HEK293T (cell line): ENCODE data around the gene DNAH1.

Experiments used
- CTCF ChIA-PET: fragments of 350-600 bp; formaldehyde crosslinking; extraction: SDS; loops from one replicate; lab custom pipeline; 2021; ENCODE audit warnings: antibody characterized with exemption, inconsistent platforms; lab: Yijun Ruan, JAX
- POLR2A ChIA-PET: fragments of 350-600 bp; formaldehyde crosslinking; extraction: SDS; loops from one replicate; lab custom pipeline; 2020; ENCODE audit warnings: antibody characterized with exemption, inconsistent platforms; lab: Yijun Ruan, JAX
- DNase-seq: peaks from one replicate; pipeline ENCODE4 v3.0.0; 2012; ENCODE audit warnings: mixed read lengths; ENCODE audit errors: extremely low spot score
- ARNT ChIP-seq: fragments of 450-650 bp; IDR thresholded peaks from 2 replicates; pipeline ENCODE4 v1.6.1; 2017; ENCODE audit warnings: mild to moderate bottlenecking
- BHLHE40 ChIP-seq: fragments of 450-650 bp; IDR thresholded peaks from 2 replicates; pipeline ENCODE4 v1.6.1; 2016; ENCODE audit warnings: mild to moderate bottlenecking, moderate library complexity, borderline replicate concordance
- CTBP1 ChIP-seq: fragments of 450-650 bp; IDR thresholded peaks from 2 replicates; pipeline ENCODE4 v1.6.1; 2016; ENCODE audit warnings: borderline replicate concordance
- ELF4 ChIP-seq: fragments of 450-650 bp; IDR thresholded peaks from 2 replicates; pipeline ENCODE4 v1.6.1; 2017; ENCODE audit warnings: antibody characterized with exemption
- FOXA1 ChIP-seq: fragments of 450-650 bp; IDR thresholded peaks from 2 replicates; pipeline ENCODE4 v1.6.1; 2016; ENCODE audit warnings: mild to moderate bottlenecking
- FOXK2 ChIP-seq: fragments of 450-650 bp; IDR thresholded peaks from 2 replicates; pipeline ENCODE4 v1.6.1; 2016; ENCODE audit warnings: mild to moderate bottlenecking
- FOXM1 ChIP-seq: fragments of 450-650 bp; IDR thresholded peaks from 2 replicates; pipeline ENCODE4 v1.6.1; 2017; ENCODE audit warnings: mild to moderate bottlenecking, borderline replicate concordance
- HDGF ChIP-seq: fragments of 450-650 bp; IDR thresholded peaks from 2 replicates; pipeline ENCODE4 v1.6.1; 2017; ENCODE audit warnings: antibody characterized with exemption, borderline replicate concordance
- L3MBTL2 ChIP-seq: fragments of 450-650 bp; conservative IDR thresholded peaks from 2 replicates; pipeline ENCODE4 v1.6.1; 2016; ENCODE audit warnings: mild to moderate bottlenecking
- LEF1 ChIP-seq: fragments of 450-650 bp; IDR thresholded peaks from 2 replicates; pipeline ENCODE4 v1.6.1; 2017; ENCODE audit warnings: mild to moderate bottlenecking, borderline replicate concordance
- NFRKB ChIP-seq: fragments of 450-650 bp; IDR thresholded peaks from 2 replicates; pipeline ENCODE4 v1.6.1; 2016; ENCODE audit warnings: mild to moderate bottlenecking, moderate library complexity
- PKNOX1 ChIP-seq: fragments of 450-650 bp; IDR thresholded peaks from 2 replicates; pipeline ENCODE4 v1.6.1; 2016
- SP1 ChIP-seq: fragments of 450-650 bp; IDR thresholded peaks from 2 replicates; pipeline ENCODE4 v1.6.1; 2017
- SUZ12 ChIP-seq: fragments of 450-650 bp; IDR thresholded peaks from 2 replicates; pipeline ENCODE4 v1.6.1; 2016; ENCODE audit warnings: mild to moderate bottlenecking
- TARDBP ChIP-seq: fragments of 450-650 bp; IDR thresholded peaks from 2 replicates; pipeline ENCODE4 v1.6.1; 2016
- ZNF384 ChIP-seq: fragments of 450-650 bp; IDR thresholded peaks from 2 replicates; pipeline ENCODE4 v1.6.1; 2016

DNAH1 gene

GRCh38 chr3:52433328-52433995, 117.3 kb downstream of the DNAH1 start:
- POLR2A ChIA-PET: interaction anchor here (2.5 kb wide), 1 partner anchor 13 kb away, joined by 11 read pairs; the partner anchor contains the start of gene SEMA3G
- CTCF ChIA-PET: interaction anchor here (1.2 to 1.8 kb wide), 2 partner anchors 13 kb away, joined by 5 to 8 read pairs; partner anchors contain the start of gene SEMA3G
- TF ChIP-seq FOXA1 (no peak), FOXK2 (no peak), ZNF384 (no peak), PKNOX1 (no peak)
- no peak for DNase-seq

GRCh38 chr3:52433996-52434479, 117.9 kb downstream of the DNAH1 start:
- ChIA-PET POLR2A (interaction anchor here (2.5 kb wide), 1 partner anchor 12 kb away, joined by 11 read pairs; the partner anchor contains the start of gene SEMA3G), CTCF (interaction anchor here (1.8 kb wide), 1 partner anchor 12 kb away, joined by 8 read pairs; the partner anchor contains the start of gene SEMA3G)
- no peak for TF ChIP-seq ELF4
- TF ChIP-seq ZNF384: no peak
- TF ChIP-seq FOXM1: no peak
- TF ChIP-seq HDGF: no peak
- no peak for TF ChIP-seq L3MBTL2
- no peak for TF ChIP-seq FOXK2
- TF ChIP-seq TARDBP: no peak
- TF ChIP-seq SUZ12: no peak
- no peak for TF ChIP-seq PKNOX1
- TF ChIP-seq BHLHE40: no peak
- TF ChIP-seq SP1: no peak
- TF ChIP-seq CTBP1: no peak
- TF ChIP-seq FOXA1: no peak
- TF ChIP-seq ARNT: no peak
- TF ChIP-seq LEF1: no peak
- no peak for TF ChIP-seq NFRKB
- no peak for DNase-seq

- no peak for DNase-seq
- TF ChIP-seq BHLHE40 (no peak), PKNOX1 (no peak), FOXA1 (no peak), TARDBP (no peak), CTBP1 (no peak), ZNF384 (no peak), SUZ12 (no peak), ELF4 (no peak), NFRKB (no peak), FOXK2 (no peak)
- POLR2A ChIA-PET: interaction anchor here (2.5 kb wide), 1 partner anchor 12 kb away, joined by 11 read pairs; the partner anchor contains the start of gene SEMA3G
- CTCF ChIA-PET: interaction anchor here (1.8 kb wide), 1 partner anchor 11 kb away, joined by 8 read pairs; the partner anchor contains the start of gene SEMA3G
These were observed 118.5 kb downstream of the DNAH1 start for GRCh38 chr3:52434491-52435115.

- ChIA-PET CTCF (interaction anchor here (0.5 to 1.8 kb wide), 2 partner anchors 11 to 203 kb away, joined by 3 to 8 read pairs; partner anchors contain the start of gene SEMA3G), POLR2A (interaction anchor here (2.5 kb wide), 1 partner anchor 11 kb away, joined by 11 read pairs; the partner anchor contains the start of gene SEMA3G)
- no peak for DNase-seq
- TF ChIP-seq FOXA1 (no peak), TARDBP (no peak), BHLHE40 (no peak), SUZ12 (no peak), HDGF (no peak), FOXK2 (no peak), SP1 (no peak), FOXM1 (no peak), ARNT (no peak), PKNOX1 (no peak), L3MBTL2 (no peak), ZNF384 (no peak), CTBP1 (no peak), LEF1 (no peak), NFRKB (no peak), ELF4 (no peak)
These were observed 119.4 kb downstream of the DNAH1 start for GRCh38 chr3:52435246-52436101.
